IPS DF 19.7 (cell line): ENCODE data around the gene SKOR1.

Experiments used
- DNase-seq: peaks from one replicate; pipeline ENCODE4 v3.0.0-alpha.2; 2013; ENCODE audit warnings: low read depth, low spot score

Gene SKOR1

DNA sequence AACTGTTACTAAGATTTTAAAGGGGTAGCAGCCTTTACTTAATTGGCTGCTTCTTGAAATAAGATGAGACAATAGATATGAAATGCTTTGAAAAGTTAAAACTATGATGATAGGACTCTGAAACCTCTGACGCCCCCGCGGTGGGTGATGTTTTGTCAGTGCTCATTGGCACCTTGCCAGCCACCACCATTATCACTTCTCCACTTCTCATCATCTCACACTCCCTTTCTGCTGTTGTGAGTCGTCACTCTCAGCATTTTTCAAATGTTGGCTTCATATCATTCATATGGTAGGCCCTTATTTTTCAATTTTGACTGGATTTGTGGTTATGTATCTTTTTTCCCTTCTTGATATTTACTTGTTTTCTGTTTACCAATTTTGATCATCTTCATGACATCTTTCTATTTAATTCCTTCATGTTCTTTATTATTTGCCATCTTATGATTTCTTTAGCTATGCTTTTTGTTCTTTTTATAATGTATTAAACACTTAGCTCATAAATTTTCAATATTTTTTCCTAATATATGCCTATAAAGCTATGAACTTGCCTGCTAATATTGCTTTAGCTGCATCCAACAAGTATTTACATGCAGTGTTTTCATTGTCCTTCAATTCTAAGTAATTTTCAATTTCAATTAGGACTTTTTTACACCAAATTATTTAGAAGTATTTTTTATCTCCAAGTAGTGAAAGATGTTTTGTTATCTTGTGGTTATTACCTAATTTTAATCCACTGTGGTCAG is 30.3 kb upstream of the SKOR1 start:
- no peak for DNase-seq

DNA sequence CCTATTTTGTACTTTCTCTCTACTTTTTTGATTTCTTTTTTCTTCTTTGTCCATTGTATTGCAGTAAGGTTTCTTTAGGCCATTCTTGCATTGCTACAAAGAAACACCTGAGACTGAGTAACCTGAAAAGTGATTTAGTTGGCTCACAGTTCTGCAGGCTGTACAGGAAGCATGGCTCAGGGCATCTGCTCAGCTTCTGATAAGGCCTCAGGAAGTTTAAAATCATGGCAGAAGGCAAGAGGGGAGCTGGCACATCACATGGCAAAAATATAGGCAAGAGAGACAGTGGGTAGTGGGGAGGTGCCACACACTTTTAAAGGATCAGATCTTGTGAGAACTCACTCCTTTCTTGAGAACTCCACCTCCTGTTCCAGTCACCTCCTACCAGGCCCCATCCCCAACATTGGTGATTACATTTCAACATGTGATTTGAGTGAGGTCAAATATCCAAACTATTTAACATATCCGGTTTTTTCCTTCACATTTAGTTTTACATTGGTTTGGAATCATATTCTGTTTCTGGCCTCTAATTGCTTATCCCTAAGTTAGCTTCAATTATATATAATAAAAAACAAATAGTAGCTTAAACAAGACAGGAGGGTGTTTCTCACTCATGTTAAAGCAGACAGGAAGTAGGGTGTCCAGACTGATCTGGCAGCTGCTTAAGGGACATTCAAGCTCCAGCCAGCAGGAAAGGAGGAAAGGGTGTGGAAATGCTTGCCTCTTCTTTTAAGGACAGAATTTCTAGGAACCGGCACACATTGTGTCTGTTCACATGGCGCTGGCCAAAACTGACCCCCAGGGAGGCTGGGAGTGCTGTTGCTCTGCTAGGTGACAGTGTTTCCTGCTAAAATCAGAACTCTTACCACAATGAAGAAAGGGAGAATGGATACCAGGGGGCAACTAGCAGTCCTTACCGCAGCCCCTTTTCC is 28.8 kb upstream of the SKOR1 start:
- no peak for DNase-seq

DNA sequence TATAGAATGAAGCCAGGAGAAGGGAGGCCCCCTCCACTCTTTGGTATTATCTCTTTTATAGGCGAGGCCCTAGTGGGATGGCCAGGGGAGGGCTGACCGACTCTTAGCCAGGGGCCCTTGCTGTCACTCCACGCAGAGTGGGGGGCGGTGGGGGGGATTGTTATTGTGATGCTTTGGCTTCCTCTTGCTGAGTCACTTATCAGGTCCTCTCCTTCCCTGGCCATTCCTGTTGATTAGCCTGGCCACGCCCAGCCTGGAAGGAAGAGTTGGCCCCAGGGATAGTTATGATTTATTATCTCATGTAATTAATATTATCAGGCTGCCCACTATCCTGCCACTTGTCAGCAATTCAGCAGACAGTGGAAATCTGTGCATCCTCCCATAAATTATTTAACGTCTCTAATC is 25.5 kb upstream of the SKOR1 start:
- DNase-seq: no peak

DNA sequence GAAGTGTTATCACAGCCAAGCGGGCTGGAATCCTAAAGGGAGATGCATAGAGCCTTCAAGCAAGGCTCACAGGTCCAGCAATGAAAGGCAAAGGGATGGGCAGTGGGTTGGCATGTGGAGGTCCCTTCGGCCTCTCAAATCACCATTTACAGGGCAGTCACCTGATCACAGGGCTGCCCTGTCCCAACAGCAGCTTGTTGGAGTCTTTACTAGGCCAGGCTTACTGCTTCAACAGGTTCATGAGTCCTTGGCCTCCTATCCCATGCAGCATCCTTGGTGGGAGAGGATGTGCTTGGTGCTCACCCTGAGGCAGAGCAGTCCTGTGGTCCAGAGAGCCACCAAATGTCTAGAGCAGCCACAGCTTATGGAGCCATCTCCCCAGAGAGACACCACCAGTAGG is 24.2 kb upstream of the SKOR1 start:
- DNase-seq: no peak

DNA sequence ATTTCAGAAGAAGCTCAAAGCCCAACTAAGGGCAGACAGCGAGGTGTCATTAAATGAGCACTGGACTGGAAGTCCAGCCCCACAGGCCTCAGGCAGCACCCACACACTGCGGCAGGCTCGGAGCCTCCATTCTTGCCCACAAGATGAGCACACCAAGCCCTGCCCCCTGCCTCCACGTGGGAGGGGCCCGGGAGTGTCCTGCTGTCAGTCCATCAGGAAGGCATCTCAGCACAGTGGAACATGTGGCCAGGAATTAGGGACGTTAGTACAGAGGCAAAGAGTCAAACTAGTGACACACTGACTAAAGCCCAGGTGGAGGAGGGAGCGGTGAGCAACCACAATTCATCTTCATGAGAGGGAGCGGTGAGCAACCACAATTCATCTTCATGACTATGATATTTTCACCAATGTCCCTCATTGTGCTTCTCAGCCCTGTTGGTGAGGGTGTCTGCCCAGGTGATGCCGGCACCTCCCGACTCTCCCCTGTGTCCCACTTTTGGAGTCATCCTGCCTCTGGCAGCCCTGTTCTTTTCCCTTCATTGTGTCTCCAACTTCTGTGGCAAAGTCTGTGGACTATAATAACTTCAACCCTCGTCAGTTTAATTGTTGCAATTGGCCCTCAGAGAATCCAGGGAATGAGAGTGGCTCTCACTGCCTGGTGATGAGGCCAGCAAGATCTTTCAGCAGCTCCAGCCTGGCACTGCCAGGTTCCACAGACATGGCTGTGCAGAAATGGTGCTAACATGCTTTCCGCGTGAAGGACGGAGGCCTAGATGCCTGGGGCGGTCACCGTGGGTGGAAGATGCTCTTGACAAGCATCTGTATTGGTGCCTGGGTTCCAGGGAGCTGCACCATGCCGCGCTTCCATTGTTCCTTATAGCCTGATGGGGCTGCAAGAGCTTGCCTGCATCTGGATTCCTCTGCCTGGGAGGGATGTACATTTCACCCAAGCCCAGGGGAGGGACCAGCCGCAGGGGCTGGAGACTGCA is 23.1 kb upstream of the SKOR1 start:
- DNase-seq: no peak

DNA sequence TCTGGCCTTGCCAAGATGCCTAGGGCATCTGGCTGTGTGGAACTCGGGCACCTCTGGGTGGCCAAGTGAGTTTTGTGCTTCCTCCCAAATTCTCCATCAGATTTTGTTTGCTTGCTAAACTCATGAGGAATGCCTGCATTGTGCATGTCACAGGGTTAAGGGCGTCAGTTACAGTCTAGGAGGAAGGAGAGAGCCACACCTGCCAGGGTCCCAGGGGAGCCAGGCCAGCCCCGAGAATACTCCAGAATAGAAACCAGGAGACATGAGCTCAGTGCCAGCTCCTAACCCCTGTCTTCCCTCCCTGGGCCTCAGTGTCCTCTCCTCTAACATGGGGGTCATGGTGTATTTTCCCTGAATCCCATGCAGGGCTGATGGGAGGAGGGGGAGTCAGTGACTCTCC is 22.0 kb upstream of the SKOR1 start:
- no peak for DNase-seq

DNA sequence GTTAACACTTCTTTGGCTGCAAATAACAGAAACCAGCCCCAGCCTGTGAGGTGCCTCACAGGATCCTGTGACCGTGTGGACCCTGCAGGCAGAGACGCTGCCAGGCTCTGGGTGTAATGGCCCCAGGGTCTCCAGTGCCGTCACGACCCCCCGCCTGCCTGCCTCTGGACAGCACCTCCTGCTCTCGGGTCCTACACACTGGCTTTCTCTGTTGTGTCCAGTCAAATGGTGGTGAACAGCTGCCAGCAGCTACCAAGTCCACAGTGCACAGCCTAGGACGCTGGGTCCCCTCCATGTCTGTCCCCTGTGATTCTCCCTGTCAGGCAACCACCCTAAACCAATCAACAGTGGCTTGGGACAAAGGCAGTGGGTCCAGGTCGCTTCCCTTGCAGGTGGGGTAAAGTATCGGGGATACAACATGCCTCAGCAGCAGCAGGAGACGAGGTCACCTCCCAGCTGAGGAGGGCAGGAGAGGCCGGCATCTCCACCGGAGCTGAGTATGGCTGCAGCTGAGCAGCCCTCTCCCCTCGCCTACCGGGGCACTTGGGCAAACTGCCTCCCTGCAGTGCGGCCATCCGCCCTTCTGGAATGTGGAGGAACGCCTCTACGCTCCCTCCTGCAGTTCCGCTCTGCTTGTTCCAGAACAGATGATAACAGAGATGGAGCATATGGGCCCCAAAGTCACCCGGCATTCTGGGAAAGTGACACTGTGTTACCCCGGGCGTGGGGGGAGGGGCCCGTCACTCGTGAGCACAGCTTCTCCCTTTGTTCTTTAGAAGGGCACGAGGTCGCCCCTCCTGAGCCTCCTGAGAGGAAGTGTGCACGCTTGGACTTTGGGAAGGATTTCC is 21.1 kb upstream of the SKOR1 start:
- no peak for DNase-seq

DNA sequence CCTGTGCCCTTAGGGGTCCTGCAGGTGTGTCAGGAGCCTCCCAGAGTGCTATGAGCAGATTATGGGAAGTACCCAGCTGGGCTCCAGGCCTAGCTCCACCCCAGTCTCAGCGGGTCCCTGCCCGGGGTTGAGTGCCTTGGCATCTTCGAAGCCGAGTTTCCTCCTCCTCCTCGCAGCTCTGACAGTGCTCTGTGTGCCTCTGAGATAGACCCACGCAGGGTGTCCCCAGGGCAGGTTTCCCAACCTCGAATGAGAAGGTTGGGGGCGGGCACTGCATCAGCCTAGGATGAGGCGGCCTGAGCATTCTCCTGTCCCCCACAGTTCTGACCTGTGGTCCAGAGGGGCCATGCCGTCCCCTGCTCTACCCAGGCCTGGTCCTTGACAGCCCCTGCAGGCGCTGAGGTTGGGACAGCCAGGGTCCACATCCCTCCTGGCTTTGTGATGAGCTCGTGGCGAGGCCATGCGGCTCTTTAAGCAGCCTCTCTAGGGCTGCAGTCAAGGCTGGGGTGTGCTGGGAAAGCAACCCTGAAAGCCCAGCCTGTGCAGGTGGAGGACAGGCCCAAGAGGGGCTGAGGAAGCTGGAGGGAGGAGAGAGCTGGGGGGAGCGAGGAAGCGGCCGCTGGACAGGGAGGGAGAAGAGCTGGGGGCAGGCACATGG is 20.2 kb upstream of the SKOR1 start:
- no peak for DNase-seq

DNA sequence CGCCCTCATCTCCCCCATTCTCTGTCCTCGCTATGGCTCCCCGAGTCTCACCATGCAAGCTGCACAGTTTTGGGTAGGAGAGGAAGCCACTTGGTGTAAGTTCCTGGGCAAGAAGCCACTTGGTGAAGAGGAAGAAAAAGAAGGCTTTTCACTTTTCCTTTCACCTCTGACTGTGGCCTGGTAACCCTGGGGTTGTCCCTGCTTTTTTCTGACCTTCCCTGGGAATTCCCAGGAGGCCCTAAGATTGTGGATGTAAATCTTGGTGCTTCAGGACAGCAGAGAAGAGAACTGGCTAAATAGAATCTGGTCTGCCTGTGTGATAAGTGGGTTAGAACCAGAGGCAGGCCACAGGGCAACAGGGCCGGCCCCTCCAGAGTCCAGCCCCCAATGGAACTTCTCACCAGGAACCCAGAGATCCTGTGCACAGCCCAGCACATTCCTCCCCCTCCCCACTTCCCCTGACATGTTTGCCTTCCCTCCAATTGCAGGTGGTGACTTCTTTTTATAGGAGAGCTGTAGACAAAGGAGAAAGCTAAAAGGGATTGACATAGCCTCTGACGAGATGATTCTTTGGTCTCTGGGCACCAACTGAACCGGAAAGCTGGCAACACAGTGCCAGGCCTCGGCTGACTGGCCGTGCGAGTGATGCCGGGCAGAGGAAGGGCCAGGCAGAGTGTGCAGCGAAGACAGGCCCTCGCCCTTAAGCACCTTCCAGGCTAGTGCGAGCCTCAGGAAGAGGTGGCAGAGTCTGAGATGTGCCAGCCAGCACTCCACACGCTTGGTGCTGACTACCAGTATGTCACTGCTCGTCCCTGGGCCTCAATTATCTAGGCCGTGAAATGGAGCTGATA is 19.4 kb upstream of the SKOR1 start:
- DNase-seq: no peak

DNA sequence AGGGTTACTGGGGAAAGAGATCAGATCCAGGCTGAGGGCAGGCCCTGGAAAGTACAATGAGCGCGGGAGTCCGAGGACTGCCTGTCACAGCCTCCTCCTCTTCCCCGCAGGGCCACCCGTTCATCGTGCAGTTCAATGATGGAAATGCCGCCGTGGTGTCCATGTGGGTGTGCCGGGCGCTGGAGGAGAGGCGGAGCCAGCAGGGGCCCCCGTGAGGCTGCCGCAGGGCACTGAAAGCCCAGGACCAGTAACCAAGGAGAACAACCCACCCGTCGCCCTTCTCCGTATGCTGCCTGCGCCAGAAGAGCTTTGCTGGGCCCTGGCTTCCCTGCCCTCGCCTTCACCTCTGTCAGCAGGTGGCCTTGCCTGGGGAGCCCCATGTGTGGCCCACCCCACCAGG is 18.8 kb upstream of the SKOR1 start:
- DNase-seq: no peak

DNA sequence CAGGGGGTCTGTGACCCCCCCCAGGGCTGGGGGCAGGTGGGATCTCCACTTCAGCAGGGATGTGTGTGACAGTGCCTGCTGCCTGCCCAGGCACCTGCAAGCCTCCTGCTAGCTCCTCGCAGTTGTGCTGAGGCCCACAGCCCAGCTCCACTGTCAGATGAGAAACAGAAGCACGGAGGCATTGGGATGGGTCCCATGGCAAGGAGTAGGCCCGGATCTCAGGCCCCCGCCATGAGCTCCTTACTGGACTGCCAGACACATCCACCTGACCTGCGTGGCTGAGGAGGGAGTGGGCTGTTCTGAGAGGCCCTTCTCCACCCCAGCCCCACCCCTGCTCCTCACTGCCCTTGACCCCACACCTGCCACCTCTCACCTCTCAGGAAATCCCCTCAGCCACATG is 18.2 kb upstream of the SKOR1 start:
- no peak for DNase-seq

DNA sequence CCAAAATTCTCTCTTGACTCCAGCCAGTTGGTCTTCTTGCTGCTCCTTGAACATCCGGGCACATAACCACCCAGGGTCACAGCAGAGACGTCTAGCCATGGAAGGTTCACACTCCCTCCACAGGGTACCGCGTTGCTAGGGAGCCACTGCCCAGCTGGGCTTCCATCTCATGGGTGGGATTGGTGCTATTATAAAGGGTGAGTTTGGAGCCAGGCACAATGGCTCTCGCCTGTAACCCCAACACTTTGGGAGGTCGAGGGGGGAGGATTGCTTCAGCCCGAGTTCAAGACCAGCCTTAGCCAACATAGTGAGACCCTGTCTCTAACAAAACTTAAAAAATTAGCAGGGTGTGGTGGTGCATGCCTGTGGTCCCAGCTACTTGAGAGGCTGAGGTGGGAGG is 17.5 kb upstream of the SKOR1 start:
- no peak for DNase-seq

DNA sequence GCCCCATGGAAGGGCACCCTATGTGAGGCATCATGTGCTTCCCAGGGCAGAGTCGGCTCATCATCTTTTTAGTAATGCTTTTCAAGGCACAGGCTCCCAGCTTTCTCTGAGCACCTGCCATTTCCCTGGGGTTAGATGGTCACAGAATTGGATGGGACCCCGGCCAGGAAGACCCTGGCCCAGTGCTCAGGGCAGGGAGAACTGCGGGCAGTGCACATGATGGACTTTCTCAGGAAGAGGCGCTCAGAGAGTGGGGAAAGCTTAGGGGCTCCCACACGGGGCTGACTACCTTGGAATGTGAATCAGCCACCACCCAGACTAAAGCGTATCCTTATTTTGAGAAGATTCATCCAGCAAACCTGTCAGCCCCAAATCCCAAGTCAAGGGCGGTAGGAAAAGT is 16.5 kb upstream of the SKOR1 start:
- no peak for DNase-seq

DNA sequence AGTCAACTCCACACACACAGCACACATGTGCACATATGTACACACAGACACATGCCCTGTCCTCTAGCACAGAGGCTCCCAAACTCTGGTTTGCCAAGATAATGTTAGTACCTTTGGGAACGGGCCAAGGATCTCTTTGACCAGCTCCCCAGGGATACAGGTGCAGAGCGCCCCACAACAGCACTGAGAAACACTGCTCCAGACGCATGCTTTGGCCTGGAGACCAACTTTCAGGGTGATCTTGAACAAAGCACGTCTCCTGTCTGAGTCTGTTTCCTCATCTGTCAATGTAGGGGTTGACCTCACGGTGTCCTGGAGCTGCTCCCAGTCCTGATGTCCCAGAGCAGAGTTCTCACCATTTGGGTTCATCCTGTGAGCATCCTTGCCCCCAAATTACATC is 15.9 kb upstream of the SKOR1 start:
- DNase-seq: no peak

DNA sequence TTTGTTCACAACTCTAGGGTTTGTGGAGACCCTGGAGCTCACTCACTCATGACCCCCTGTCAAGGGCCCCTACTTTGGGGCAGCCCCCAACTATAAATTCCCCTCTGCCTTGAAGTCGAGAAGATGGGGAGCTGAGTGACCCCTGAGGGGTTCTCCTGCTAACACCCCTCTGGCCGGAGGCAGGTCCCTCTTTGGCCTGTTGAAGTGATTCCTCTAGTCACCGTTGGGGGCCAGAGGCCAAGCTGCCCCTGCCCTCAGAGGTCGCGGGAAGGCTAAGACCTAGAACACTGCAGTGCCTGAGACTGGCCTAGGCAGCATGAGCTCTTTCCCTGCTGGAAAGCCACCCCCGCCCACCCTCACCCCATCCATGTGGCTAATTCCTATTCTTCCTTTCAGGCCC is 15.4 kb upstream of the SKOR1 start:
- DNase-seq: no peak

DNA sequence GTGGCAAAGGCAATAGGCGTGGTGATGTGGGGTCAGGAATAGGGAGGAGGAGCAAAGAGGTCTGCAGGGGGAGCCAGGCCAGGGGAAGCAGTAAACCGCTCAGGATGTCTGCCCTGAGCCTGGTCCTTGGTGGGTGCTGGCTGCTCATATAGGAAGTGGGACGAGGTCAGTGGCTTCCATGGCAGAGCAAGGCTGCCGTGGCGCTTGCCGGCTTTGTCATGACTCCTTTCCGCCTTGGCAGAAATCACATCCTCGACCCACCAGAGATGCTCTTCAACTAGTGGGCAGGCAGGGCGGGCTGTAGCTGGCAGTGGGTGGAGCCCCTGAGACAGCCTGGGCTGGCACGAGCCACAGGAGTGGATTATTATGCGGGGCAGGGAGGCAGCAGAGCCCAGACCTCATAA is 13.1 kb upstream of the SKOR1 start:
- DNase-seq: no peak

DNA sequence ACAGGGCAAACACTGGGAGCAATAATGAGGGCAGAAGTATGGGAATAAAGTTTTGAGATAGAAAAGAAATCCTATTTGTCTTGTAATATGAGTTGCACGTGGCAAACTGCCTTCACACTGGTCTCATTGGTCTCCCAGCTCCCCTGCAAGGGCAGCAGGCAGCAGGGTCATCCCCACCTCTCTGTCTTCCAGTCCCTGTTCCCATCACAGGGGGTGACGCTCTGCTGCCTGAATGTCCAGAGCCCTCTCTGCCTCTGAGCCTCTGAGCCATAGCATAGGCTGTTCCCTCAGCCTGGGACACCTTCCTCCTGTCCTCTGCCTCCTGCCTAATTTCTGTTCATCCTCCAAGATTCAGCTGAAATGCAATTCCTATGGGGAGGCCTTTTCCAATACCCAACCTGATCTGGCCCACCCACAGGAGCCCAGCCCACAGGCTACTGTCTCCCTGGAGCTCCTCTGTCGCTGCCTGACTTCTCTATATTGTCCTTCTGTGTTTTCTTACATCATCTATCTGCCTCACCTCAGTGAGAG is 12.1 kb upstream of the SKOR1 start:
- DNase-seq: no peak

DNA sequence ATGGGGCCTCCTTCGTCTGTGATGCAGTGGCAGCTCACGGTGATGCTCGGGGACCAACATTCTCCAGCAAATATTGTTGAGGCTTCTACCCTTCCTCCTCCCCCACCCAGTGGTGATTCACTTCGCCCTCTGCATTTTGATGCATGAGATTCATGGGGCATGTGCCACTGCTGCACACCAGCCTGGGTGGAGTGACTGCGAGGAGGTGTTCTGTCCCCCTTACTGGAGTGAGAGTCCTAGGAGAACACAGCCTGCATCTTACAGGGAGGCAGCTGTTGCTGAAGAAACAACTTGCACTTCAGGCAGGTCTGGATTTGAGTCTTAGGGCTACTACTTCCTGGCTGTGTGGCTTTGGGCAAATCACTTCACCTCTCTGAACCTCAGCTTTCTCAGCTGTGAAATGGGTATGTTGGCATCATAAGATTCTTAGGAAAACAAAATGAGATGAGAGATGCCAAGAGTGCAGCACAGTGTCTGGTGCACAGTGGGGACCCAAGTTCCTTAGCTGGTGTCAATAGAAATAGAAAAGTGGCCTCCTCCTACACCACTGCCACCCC is 10.2 kb upstream of the SKOR1 start:
- DNase-seq: no peak

DNA sequence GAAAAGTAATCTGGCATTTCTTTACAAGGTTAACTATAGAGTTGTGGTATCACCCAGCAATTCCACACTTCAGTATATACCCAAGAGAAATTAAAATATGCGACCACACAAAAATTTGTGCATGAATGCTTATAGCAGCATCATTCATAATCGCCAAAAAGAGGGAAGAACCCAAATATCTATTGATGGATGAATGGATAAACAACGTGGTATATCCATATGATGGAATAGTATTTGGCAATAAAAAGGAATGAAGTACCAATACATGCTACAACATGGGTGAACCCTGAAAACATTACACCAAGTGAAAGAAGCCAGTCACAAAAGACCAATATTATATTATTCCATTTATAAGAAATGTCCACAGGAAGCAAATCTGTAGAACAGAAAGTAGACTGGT is 8.6 kb upstream of the SKOR1 start:
- DNase-seq: no peak
